Activated CD4-positive, alpha-beta T cell treated with anti-CD3 and anti-CD28 coated beads, Interleukin-2, Interleukin-6, amounts not matched to agents 100 ng/mL and 50 ng/mL, durations not matched to agents 16 hours and 8 hours (primary cell): Measurements from ENCODE around the gene BRD3OS.
A peak's percentile ranks its signal among the peaks of the same experiment; 100 is the strongest.
"Not testable (repeated sequence)": the region's sequence is repeated elsewhere in the genome, so short reads cannot be mapped to it uniquely, and the experiment has no call there.

Source experiments
- DNase-seq: peaks from one replicate; pipeline ENCODE4 v3.0.0-alpha.2; 2020

BRD3OS gene, protein sequence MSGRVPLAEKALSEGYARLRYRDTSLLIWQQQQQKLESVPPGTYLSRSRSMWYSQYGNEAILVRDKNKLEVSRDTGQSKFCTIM

DNA sequence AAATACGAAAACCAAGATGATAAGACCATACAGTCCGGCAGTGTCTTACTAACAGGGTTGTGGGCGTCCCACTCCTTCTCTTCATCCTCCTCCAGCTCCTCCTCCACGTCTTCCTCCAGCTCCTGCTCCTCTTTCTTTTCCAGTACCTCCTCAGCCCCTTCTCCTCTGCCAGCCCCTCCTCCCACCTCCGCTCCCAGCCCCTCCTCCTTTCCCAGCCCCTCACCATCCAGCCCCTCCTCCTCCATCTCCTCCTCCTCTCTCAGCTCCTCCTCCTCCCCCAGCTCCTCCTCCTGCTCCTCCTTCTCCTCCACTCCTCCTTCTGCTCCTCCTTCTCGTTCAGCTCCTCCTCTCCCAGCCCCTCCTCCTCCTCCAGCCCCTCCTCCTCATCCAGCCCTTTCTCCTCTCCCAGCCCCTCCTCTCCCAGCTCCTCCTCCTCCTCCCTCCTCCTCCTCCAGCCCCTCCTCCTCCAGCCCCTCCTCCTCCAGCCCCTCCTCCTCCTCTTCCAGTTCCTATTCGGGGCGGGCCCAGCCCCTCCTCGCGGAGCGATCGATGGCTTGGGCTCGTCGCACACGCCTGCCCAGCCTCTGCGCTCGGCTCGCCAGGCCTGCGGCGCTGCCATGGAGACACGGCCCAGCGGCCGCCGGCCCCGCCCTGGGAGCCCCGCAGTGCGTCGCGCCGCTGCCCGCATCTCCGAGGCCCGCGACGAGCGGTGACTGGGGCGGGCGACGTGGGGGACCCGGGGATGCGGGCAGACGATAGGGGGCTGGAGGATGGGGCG, at the start of gene BRD3OS:
TSS of gene BRD3OS (plus strand) at position 654 of the 778 bp plus-strand sequence. CDS start 1,267 bp downstream, outside the sequence.
- DNase-seq, result peak; percentile 97

DNA sequence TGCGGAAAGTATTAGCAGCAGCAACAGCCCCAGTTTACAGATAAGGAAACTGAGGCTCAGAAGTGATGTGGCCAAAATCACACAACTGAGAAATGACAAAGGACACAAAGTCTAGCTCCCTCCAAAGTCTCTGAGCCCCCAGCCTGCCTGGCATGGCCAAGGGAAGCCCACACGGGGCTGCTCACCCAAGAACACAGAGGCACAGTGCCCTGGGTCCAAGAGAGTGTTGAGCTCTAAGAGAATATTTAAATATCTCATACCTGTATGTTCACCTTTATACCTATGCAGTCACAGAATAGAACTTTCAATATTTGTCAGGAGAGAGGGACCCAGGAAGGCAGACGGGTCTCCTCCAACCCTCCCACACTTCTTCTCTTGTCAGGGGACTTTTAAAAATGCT, 49.8 kb upstream of the BRD3OS start:
- DNase-seq, result no peak

DNA sequence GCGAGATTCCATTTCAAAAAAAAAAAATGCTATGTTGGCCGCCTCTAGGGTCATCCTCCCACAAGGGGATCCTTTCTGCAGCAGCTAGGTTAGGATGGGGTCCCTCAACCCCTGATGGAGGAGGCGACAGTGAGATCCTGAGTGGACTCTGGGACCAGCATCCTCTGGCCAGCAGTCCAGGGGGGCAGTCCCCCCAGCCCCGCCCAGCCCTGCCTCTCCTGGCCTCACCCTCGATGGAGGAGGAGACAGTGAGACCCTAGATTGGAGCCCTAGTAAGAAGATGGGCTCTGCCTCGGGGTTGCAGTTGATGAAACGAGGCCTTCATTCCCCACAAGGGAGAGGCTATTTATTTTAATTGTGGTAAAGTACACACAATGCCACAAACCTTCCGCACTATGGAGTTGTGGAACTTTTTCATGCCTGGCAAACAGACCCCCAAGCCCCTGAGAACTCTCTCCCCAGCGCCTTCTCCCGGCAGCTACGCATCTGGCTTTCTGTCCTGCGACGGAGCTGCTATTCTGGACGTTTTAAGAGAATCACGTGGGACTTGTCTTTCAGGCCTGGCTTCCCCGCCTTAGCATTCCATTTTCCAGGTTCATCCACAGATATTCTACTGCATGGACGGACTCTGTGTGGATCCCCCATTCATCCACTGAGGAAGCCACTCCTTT, 49.0 kb upstream of the BRD3OS start:
- no peak for DNase-seq

DNA sequence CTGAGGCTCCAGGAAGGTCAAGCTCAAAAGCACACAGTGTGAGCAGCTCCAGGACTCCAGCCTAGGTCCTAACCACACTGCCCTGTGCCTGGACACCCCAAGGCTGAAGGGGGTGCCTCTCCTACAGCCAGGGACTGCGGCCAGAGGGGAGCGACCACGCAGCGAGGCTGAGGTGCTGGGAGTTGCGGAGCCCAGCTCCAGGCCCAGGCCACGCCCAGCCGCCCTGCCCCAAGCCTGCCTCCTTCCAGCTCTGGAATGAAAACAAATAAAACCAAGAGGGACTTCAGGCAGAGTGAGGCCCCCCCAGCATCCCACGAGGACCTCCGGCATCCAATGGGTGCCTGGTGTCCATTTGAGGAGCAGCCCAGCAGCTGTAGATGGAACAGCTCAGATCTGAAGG, 48.4 kb upstream of the BRD3OS start:
- no peak for DNase-seq

DNA sequence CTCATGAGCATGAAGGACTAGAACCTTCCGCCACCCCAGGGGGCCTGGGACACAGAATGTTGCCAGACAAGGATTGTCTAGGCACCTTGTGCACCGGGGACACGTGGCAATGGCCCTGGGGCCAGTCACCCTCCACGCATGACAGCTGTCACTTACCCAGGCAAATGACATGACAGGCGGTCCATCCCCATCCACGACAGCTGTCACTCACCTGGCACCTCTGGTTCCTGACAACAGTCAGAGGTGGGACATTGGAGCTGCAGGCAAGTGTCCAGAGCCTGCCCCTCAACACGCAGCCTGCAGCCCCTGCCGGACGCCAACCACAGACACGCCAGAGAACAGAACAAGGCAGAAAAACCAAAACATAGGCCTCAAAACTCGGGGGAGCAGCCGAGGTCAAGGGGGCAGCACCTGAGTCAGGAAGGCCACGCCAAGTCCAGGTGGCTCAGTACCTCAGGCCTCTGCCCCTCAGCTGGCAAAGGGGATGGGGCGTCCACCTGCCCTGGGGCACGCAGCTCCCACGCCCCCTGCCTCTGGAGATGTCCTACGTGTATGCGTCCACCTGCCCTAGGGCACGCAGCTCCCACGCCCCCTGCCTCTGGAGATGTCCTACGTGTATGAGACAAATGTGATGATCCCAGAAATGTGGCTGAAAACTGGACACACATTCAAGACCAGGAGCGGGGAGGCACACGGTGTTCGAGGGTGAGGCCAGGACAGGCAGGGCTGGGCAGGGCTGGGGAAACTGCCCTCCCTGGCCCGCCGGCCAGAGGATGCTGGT, 47.7 kb upstream of the BRD3OS start:
- no peak for DNase-seq

DNA sequence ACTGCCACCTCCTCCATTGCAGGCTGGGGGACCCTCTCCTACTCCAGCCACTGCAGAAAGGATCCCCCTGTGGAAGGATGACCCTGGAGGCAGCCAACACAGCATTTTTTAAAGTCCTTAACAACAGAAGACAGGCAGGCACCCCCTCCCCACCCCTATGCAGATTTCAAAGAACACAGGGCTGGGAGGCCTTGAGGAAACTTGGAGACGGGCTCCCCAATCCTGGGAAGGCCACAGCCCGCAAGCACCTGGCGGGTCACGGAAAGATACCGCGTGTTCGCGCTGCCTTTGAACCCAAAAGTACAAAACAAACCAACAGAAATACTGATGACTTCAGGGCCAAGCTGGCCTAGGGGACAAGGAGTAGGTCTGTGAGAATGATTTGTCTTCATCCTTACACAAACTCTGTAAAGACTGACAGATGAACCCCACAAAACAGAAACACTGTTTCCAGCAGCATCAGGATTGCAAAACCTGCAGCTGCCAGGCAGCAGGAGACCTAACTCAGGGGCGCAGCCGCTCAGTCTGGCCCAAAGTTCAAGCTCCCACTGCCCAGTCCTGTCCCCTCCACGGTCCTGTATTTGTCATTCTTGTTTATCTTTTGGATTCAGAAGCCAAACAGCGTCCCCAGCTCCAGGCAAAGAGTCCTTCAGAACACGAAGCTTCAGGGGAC, 46.9 kb upstream of the BRD3OS start:
- DNase-seq, result no peak

DNA sequence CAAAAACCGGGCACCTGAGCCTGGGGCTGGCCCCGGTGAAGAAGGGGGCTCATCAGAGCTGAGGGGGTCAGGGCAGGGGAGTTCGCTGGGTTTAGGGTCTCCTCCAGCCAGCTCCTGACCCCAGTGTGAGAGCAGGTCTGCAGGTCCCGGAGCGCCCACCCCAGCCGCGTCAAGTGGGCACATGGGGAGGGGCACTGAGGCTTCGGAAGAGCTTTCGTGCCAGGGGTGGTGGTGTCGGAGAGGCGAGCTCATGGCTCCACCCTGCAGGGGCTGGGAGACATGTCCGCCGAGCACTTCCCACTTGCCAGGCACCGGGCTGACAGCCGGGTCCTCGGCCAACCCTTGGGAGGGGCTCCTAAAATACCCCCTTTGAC, 46.4 kb upstream of the BRD3OS start:
- DNase-seq, result no peak

DNA sequence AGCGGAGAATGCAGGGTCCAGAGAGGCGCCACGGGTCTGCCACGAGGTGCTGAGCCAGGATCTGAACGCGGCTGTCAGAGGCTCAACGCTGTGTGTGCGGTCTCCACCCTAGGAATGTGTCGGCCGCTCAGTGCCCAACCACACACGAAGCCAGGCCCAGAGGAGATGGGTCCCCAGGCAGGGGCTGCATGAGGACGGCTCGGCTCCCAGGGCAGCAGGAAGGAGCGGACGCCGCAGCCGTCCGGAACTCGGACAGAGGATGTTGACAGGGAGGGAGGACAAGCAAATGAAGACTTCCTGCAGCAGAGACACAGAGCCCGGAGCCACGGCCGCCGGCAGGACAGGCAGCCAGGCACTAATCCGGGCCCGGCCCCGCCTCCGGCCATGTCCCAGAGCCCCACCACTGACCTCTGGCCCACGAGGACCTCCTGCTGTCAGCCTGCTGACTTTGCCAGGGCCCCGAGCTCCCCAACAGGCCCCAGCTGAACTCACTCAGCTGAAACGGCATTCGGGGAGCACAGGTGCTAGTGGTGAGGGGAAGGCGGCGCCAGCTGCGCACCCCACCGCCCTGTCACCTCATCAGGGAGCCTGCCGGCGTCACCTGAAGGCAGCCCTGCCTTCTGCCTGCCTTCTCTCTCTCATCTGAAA, 45.9 kb upstream of the BRD3OS start:
- DNase-seq, result no peak

DNA sequence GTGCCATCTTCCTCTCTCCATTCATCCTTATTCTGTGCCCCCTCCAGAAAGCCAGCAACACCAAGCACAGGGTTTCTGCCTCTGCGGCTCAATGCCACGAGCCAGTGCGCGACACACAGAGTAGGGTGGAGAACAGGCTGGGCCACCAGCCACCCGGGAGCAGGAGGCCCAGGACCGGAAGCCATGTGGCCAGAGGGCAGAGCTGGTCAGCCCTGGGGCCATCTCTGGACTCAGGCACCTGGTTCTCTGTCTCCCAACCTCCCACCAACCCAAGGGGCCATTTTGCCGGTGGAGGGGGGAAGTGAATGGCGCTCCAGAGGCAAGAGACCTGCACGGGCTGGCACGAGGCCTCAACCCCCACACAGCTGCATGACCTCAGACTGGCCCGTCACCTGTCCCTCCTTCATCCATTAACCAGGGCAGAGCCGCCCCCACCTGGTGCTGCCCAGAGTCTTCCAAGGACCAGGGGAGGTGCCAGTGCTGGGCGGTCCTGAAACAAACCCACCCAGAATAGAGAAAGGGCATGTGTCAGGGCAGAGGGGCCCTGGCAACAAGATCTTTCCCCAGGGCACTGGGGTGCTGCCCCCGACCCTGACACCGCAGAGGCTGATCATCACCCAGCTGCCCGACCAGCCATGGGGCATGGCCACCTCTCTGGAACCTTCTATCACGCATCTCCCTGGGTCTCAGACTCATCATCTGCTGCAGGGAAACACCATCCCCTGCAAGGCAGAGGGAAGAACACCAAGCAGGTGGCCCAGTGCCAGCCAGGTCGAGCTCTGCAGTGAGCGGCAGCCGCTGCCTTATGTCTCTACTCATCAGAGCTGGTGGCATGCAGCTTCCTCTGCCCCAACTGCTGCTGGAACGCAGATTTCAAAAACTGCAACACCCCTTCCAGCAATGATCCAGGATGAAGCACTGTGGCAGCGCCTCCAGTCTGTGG, 45.1 kb upstream of the BRD3OS start:
- DNase-seq, result no peak

DNA sequence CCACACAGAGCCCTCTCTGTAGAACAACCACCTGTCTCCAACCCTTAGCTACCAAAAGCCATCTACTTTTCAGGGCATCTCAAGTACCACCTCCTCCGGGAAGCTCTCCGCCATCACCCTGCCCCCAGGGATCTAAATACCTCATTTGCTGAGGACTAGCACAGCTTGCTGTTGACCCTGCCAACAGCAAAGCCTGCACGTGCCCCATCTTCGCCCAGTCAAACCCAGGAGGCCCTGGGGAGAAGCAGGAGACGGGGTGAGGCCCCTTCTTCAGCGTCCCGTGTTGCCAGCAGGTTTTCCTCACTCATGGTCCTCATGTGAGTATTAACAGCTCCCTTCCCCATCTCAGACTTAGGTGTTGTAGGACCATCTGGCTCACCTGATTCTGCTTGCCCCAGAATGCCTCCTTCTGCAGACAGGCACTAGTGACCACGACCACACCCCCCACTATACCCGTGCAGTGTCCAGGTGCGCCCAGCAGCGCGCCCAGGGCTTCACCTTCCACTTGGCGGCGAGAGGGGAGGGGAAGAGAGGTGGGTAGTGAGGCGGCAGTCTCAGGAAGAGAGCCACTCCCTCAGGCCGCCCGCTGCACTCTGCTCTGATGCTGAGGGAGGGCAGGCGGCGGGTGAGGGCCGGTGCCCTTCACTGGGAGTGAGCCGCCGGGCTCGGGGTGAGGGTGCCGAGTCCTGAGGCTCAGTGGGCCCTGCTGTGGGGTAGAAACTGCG, 44.3 kb upstream of the BRD3OS start:
- no peak for DNase-seq

DNA sequence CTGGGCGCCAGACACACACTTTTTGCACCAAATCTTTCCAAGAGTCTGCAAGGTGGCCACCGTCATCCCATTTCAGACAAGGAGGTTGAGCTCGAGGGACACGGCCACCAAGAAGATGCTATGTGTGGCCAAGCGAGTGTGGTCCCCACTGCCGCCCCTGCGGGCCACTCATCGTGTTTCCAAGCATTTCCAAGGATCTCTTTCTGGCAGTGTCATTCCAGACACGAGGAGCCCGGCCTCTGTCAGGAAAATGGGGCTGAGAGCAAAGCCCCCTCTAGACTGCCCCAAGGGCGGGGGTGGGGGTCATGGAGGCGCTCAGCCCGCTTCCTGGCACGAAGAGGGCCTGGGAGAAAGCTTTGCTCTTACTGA, 43.7 kb upstream of the BRD3OS start:
- no peak for DNase-seq

DNA sequence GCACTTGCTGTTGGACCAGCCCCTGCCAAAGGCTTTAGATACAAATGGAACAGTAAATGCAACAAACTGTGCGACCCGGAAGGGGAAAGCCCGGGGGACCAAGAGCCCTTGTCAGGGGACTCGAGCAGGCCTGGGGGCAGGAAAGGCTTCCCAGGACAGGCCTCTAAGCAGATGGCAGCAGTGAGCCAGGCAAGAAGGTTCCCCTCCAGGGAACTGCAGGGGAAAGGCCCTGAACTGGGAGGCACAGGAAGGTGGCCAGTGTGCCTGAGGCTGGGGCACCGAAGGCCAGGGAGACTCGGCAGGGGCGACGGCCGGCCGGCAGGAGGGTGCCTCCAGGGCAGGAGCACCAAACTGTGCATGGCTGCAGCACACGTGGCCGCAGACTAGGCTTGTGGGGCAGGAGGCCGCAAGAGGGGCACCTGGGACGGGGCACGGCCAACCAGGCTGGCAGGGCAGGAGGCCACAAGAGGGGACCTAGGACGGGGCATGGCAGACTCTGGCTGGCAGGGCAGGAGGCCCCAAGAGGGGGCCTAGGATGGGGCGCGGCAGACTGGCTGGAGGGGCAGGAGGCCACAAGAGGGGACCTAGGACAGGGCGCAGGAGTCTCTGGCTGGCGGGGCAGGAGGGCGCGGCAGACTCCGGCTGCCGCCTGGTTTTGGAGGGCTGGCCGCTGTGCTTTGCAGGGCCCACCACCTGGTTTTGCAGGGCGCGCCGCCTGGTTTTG, 43.2 kb upstream of the BRD3OS start:
- no peak for DNase-seq

DNA sequence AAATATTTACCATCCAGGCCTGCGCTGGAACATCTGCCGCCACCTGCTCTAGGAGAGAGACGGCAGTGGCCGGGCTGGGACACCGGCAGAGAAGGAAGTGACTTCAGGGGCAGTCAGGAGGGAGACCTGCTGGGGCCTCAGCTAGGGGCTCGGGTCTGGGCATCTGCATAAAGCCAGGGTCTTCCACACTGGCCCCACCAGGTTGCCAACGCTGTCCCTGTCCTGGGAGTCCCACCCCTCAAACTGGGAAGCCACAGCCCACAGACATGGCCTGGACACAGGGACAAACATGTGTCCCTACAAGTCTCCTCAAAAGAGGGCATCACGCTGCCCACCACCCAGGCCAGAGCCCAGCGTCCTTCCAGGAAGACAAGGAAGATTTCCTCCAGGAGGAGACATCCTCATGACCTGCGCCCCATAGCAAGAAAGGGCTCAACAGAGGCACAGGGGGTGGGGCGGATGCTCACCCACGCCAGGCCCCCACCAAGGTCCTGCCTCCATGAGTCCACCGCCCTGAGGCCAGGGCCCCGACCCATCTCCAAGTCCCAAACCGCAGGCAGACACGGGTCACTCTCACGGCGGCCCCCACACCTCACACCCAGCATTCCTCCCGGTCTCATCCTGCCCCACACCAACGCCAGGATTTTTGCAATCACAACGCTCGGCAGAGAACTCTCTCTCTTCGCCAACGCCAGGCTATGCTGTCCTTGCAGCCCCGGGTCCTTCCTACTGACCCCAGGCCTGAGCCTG, 42.1 kb upstream of the BRD3OS start:
- DNase-seq, result no peak

DNA sequence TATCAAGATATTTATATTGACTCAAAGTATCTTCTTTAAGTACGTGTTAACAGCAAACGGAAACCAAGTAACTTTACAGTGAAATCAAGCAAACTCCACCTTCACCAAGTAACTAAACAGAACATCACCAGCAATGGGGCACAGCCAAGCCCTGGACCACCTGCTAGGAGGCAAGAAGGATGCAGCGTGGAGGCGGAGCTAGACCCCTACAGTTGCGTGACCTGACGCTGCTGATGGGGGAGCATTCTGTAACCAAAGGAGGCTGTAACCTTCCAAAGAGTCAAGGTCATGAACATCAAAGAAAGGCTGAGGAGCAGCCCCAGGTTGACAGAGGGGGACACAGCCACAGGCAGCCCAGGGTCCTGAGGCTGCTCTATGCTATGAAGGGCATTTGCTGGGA, 39.2 kb upstream of the BRD3OS start:
- DNase-seq, result no peak

DNA sequence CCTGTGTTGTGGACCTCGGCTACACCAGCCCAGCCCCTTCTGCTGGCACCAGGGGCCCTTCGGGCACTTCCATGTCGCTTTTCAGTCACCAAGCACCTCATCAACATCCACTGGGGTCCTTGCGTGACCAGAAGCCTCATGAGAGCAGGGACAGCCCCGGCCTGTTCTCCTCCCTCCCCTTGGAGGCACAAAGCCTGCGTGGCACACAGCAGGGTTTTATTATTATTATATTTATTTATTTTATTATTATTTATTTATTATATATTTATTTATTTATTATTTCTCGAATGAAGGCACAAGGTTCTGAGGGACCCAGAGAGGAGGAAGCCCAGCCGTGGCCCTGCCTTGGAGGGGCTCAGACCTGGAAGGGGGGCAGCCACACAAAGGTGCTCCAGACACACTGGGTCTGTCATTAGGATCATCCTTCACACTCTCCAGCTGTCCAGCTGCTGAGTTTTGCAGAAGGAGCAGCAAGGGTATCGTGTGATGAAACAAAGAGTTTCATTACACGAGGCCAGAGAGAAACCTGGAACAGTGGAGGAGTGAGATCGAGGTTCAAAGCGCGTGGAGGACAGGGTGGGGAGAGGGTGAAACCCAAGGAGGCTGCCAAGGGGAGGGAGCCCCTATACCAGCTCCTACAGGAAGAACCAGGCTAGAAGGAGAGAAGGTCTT, 38.4 kb upstream of the BRD3OS start:
- no peak for DNase-seq

DNA sequence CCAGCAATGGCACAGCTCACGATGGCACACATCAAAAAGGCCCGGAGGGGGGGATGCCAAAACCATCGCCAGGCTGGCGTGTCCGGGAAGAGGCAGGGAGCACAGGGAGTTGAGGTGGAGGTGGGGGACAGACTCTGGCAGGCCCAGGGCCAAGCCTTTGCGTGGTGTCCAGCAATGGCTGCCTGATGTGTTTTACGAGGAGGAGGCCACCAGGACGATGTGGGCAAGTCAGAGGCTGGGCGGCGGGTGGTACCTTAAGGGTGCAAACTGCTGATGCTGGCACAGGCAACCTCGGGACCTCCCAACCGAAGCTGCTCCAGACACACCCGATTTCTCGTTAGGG, 37.9 kb upstream of the BRD3OS start:
- DNase-seq, result no peak

DNA sequence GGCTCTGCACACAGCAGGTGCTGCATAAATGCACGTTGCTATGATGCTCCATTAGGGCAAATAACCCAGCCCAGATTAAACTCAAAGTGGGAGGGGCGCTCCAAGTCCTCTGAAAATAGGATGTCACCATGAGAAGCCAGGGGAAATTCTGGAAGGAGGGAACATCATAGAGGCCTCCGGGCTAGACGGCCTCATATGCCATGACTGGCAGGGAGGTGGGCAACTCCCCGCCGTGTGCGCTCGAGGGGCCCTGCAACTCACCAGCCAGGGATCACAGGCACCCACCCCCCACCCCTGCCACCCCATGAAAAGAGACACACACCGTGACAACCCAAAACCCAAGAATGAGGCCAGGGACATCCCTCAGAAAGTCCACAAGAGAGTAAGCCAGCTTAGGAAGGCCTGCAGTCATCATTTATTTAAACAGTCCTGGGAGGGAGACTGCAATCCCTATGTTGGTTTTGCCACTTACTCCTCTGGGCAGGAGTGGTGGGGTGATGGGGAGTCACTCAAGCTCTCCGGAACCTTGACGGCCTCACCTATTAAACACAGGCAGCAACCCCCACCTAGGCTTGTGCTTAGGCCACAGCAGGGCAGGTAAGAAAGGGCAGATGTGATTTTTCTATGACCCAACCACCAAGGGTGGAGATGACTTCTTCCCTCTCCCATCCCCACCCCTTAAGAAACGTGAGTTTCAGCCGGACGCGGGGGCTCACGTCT, 37.2 kb upstream of the BRD3OS start:
- DNase-seq, result no peak

DNA sequence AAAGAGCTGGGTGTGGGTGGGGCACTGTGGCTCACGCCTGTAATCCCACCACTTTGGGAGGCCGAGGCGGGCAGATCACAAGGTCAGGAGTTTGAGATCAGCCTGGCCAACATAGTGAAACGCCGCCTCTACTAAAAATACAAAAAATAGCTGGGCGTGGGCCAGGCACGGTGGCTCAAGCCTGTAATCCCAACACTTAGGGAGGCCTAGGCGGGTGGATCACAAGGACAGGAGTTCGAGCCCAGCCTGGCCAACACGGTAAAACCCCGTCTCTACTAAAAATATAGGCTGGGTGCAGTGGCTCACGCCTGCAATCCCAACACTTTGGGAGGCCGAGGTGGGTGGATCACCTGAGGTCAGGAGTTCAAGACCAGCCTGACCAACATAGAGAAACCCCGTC, 36.5 kb upstream of the BRD3OS start:
- not testable (repeated sequence) for DNase-seq
